Neural crest cell (in vitro differentiated cells): ENCODE data around the gene GPNMB. TPM values are rescaled to one million over a fixed set of nuclear protein-coding genes. Genes with fewer than 3 reads are reported as not detected.
A peak's percentile ranks its signal among the peaks of the same experiment; 100 is the strongest.
"Not testable (repeated sequence)": the region's sequence is repeated elsewhere in the genome, so short reads cannot be mapped to it uniquely, and the experiment has no call there.

Source experiments
- DNase-seq: peaks from one replicate; pipeline ENCODE4 v3.0.0; 2021; ENCODE audit warnings: low read depth, mixed read lengths, low spot score
- H3K27ac Mint-ChIP-seq: one replicate; pipeline ENCODE4 v1.8.0; 2021; ENCODE audit warnings: mild to moderate bottlenecking, mixed read lengths; ENCODE audit not compliant: unreplicated experiment
- H3K27me3 Mint-ChIP-seq: 2 replicates; pipeline ENCODE4 v1.8.0; 2021; ENCODE audit warnings: low read depth, mild to moderate bottlenecking, mixed read lengths
- H3K36me3 Mint-ChIP-seq: 2 replicates; pipeline ENCODE4 v1.8.0; 2021; ENCODE audit warnings: low read depth, mild to moderate bottlenecking, mixed read lengths
- H3K4me1 Mint-ChIP-seq: 2 replicates; pipeline ENCODE4 v1.8.0; 2021; ENCODE audit warnings: mixed read lengths
- H3K4me3 Mint-ChIP-seq: one replicate; pipeline ENCODE4 v1.8.0; 2021; ENCODE audit warnings: mild to moderate bottlenecking, mixed read lengths
- H3K9me3 Mint-ChIP-seq: 2 replicates; pipeline ENCODE4 v1.8.0; 2021; ENCODE audit warnings: mixed read lengths
- CTCF ChIP-seq: fragments of 200-600 bp; sonication (generic); conservative IDR thresholded peaks from 2 replicates; pipeline ENCODE4 v1.5.0; 2021; ENCODE audit warnings: antibody characterized with exemption, mild to moderate bottlenecking
- total RNA-seq: library from RNA; stranded (reverse); gene quantifications from 2 replicates; pipeline ENCODE4 v1.2.1, GENCODE V29; 2021

GPNMB gene
- total RNA-seq, 1 donor from 2014 or later: not detected

GRCh38 chr7:23220690-23221305 is 25.8 kb upstream of the GPNMB start:
- Mint-ChIP-seq H3K36me3 (no peaks in the 10 kb centered on the region), H3K9me3 (peaks cover 3% of the 10 kb centered on the region), H3K27me3 (no peaks in the 10 kb centered on the region), H3K27ac (peak overlapping the region; percentile 2), H3K4me3 (no peak overlapping the region), H3K4me1 (peaks cover 5% of the 10 kb centered on the region)
- no peak for TF ChIP-seq CTCF
- no peak for DNase-seq

- no peak for DNase-seq
- H3K9me3 Mint-ChIP-seq: peaks cover 3% of the 10 kb centered on the region
Observed at GRCh38 chr7:23222439-23223030, 24.0 kb upstream of the GPNMB start.

GRCh38 chr7:23224364-23224763 is 22.2 kb upstream of the GPNMB start:
- not testable (repeated sequence) for H3K36me3 Mint-ChIP-seq, DNase-seq, H3K4me1 Mint-ChIP-seq, H3K27me3 Mint-ChIP-seq, H3K27ac Mint-ChIP-seq, H3K4me3 Mint-ChIP-seq, H3K9me3 Mint-ChIP-seq

More at GRCh38 chr7:23222439-23223030, 24.0 kb upstream of the GPNMB start:
- no peak overlapping the region for H3K27ac Mint-ChIP-seq
- H3K4me1 Mint-ChIP-seq: peaks cover 5% of the 10 kb centered on the region
- no peak for TF ChIP-seq CTCF
- H3K36me3 Mint-ChIP-seq: no peaks in the 10 kb centered on the region
- no peak overlapping the region for H3K4me3 Mint-ChIP-seq
- no peaks in the 10 kb centered on the region for H3K27me3 Mint-ChIP-seq

GRCh38 chr7:23226844-23227450 is 19.6 kb upstream of the GPNMB start:
- H3K4me1 Mint-ChIP-seq: peaks cover 22% of the 10 kb centered on the region
- peaks cover 3% of the 10 kb centered on the region for H3K36me3 Mint-ChIP-seq
- no peak for DNase-seq
- H3K27me3 Mint-ChIP-seq: no peaks in the 10 kb centered on the region
- peaks cover 7% of the 10 kb centered on the region for H3K9me3 Mint-ChIP-seq
- H3K27ac Mint-ChIP-seq: no peak overlapping the region
- no peak for TF ChIP-seq CTCF
- no peak overlapping the region for H3K4me3 Mint-ChIP-seq

GRCh38 chr7:23228412-23228811 is 18.2 kb upstream of the GPNMB start:
- H3K27ac Mint-ChIP-seq: no peak overlapping the region
- no peak for TF ChIP-seq CTCF
- peaks cover 3% of the 10 kb centered on the region for H3K36me3 Mint-ChIP-seq
- H3K4me3 Mint-ChIP-seq: no peak overlapping the region
- no peak for DNase-seq
- peaks cover 17% of the 10 kb centered on the region for H3K4me1 Mint-ChIP-seq
- H3K27me3 Mint-ChIP-seq: no peaks in the 10 kb centered on the region
- H3K9me3 Mint-ChIP-seq: peaks cover 7% of the 10 kb centered on the region

- Mint-ChIP-seq H3K4me1 (peaks cover 17% of the 10 kb centered on the region), H3K27me3 (no peaks in the 10 kb centered on the region), H3K4me3 (no peak overlapping the region), H3K27ac (peak overlapping the region; percentile 85), H3K9me3 (peaks cover 4% of the 10 kb centered on the region), H3K36me3 (peaks cover 3% of the 10 kb centered on the region)
- DNase-seq: peak; percentile 5
- no peak for TF ChIP-seq CTCF
Observed at GRCh38 chr7:23230641-23231101, 15.9 kb upstream of the GPNMB start.
